ENCODE data around the gene RBFOX2. TPM values are rescaled to one million over a fixed set of nuclear protein-coding genes. Genes with fewer than 3 reads are reported as not detected.

RBFOX2 gene
- total RNA-seq, 2 experiments from 2014 or later, result 54.3 to 78.7 TPM

GRCh38 chr22:35910003-35910769, 118.4 kb downstream of the RBFOX2 start:
- no peak for TF ChIP-seq EZH2phosphoT487 (IDR thresholded peaks at IDR 0.05; ENCODE audit: borderline replicate concordance, low read depth, low read length)
- TF ChIP-seq, protein P1, sequence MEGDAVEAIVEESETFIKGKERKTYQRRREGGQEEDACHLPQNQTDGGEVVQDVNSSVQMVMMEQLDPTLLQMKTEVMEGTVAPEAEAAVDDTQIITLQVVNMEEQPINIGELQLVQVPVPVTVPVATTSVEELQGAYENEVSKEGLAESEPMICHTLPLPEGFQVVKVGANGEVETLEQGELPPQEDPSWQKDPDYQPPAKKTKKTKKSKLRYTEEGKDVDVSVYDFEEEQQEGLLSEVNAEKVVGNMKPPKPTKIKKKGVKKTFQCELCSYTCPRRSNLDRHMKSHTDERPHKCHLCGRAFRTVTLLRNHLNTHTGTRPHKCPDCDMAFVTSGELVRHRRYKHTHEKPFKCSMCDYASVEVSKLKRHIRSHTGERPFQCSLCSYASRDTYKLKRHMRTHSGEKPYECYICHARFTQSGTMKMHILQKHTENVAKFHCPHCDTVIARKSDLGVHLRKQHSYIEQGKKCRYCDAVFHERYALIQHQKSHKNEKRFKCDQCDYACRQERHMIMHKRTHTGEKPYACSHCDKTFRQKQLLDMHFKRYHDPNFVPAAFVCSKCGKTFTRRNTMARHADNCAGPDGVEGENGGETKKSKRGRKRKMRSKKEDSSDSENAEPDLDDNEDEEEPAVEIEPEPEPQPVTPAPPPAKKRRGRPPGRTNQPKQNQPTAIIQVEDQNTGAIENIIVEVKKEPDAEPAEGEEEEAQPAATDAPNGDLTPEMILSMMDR (conservative IDR thresholded peaks at IDR 0.05; ENCODE audit: low read length), result no peak
- POLR2A ChIA-PET, result interaction anchor here (0.6 kb wide), 1 partner anchor 10 kb away, joined by 3 read pairs; no protein-coding TSS in a partner anchor
- BruUV-seq (replicated peaks), result no TSS peak
- peaks cover 70% of the 10 kb centered on the region; the same call in 1 of the 2 replicates for H3K79me2 ChIP-seq (ENCODE audit: insufficient read depth, low read depth, low read length)
- no peak overlapping the region for H3K4me2 ChIP-seq (ENCODE audit: low read length)
- H3K9me2 ChIP-seq (ENCODE audit: insufficient read depth, low read length), result no peaks in the 10 kb centered on the region
- H3K36me3 ChIP-seq (ENCODE audit: insufficient read depth, low read length), result peaks cover 17% of the 10 kb centered on the region
- no peak for DNase-seq (ENCODE audit: low spot score)
- no peak overlapping the region for H3K4me3 ChIP-seq (ENCODE audit: low read depth, low read length, poor library complexity, severe bottlenecking)
- CTCF ChIA-PET (ENCODE audit: unreplicated experiment), result no interaction called here
- intact Hi-C loops (cut with micrococcal nuclease; ENCODE audit: unreplicated experiment), result loop anchor here (10.0 kb wide), 1 partner anchor 555 kb away; no protein-coding TSS in a partner anchor
- H4K20me1 ChIP-seq (ENCODE audit: insufficient read depth, low read length), result no peaks in the 10 kb centered on the region
- H3K9me3 ChIP-seq (ENCODE audit: low read length), result no peaks in the 10 kb centered on the region; the same call in 1 of the 2 replicates
- H3K27ac ChIP-seq (ENCODE audit: low read depth, low read length, poor library complexity, severe bottlenecking), result no peak overlapping the region
- no peak overlapping the region for H2AFZ ChIP-seq (ENCODE audit: low read length)
- H3K4me1 ChIP-seq (ENCODE audit: insufficient read depth, low read length, poor library complexity, severe bottlenecking), result peaks cover 73% of the 10 kb centered on the region

DNA sequence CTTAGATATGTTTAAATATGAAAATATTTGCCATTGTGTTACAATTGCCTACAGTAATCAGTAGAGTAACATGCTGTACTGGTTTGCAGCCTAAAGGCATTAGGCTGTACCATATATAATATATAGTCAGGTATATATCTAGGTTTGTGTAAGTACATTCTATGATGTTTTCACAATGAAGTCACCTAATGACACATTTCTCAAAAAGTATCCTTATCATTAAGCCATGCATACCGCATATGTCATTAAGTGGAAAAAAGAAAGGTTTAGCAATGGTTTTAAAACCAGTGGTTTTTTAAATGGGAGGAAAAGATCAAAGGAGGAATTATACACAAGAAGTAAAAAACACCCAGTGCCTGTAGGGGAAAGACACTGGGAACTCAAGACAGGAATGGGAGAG, 122.7 kb downstream of the RBFOX2 start:
- POLR2A ChIA-PET, result interaction anchor here (1.9 kb wide), 1 partner anchor 10 kb away, joined by 11 read pairs; no protein-coding TSS in a partner anchor
- H3K9me3 ChIP-seq (ENCODE audit: low read length), result no peaks in the 10 kb centered on the region; the same call in 1 of the 2 replicates
- no peak overlapping the region for H3K4me3 ChIP-seq (ENCODE audit: low read depth, low read length, poor library complexity, severe bottlenecking)
- peak overlapping the region; percentile 73 for H3K4me2 ChIP-seq (ENCODE audit: low read length)
- DNase-seq (ENCODE audit: low spot score), result no peak
- peaks cover 70% of the 10 kb centered on the region; the same call in 1 of the 2 replicates for H3K79me2 ChIP-seq (ENCODE audit: insufficient read depth, low read depth, low read length)
- peaks cover 17% of the 10 kb centered on the region for H3K36me3 ChIP-seq (ENCODE audit: insufficient read depth, low read length)
- intact Hi-C loops (cut with micrococcal nuclease; ENCODE audit: unreplicated experiment), result loop anchor here (2.0 kb wide), 1 partner anchor 45 kb away; no protein-coding TSS in a partner anchor
- no TSS peak for BruUV-seq (replicated peaks)
- peak overlapping the region; percentile 78 for H3K27ac ChIP-seq (ENCODE audit: low read depth, low read length, poor library complexity, severe bottlenecking)
- H2AFZ ChIP-seq (ENCODE audit: low read length), result no peak overlapping the region
- CTCF ChIA-PET (ENCODE audit: unreplicated experiment), result no interaction called here
- peaks cover 73% of the 10 kb centered on the region for H3K4me1 ChIP-seq (ENCODE audit: insufficient read depth, low read length, poor library complexity, severe bottlenecking)
- H3K9me2 ChIP-seq (ENCODE audit: insufficient read depth, low read length), result no peaks in the 10 kb centered on the region
- H4K20me1 ChIP-seq (ENCODE audit: insufficient read depth, low read length), result no peaks in the 10 kb centered on the region
- TF ChIP-seq, protein P1 (conservative IDR thresholded peaks at IDR 0.05; ENCODE audit: low read length), result no peak
- no peak for TF ChIP-seq EZH2phosphoT487 (IDR thresholded peaks at IDR 0.05; ENCODE audit: borderline replicate concordance, low read depth, low read length)

Data from OCI-LY7 (cell line).